ENCODE data around the gene PRDM15. TPM values are rescaled to one million over a fixed set of nuclear protein-coding genes. Genes with fewer than 3 reads are reported as not detected.
A peak's percentile ranks its signal among the peaks of the same experiment; 100 is the strongest.

Gene PRDM15
- total RNA-seq, 6 experiments from 2014 or later, result 3.4 to 4.9 (median 4.0) TPM

DNA sequence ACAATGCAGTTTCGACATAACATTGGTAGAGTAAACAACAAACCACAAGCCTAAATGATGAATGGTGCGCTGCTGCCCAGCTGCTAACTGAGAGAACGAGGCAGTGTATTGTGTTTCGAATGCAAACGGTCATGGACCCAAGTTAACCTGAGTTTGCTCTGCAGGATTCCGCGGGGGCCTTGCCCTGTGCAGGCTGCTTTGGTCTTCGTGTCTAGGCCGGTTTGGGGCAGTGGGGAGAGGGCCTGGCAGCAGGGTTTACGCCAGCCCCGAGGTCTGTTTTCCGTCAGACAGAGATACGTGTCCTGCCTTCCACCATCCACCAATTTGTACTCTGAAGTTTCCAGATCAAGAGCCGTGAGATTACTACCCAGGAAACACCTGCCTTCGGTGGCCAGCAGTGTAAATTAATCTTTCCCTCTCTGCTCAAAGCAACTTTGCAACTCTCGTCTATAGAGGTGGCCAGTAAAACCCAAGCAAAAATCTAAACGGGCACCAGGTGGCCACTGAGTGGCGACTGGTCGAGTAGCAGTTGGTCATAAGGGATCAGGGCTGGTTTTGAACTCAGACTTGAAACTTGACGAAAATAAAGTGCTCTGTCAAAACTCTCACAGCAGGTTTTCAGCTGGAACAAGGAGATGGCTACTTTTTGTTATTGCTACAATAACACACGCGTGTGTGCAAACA is 6.3 kb upstream of the PRDM15 start:
- peaks cover 3% of the 10 kb centered on the region for H3K27me3 Mint-ChIP-seq (ENCODE audit: insufficient read depth)
- no peaks in the 10 kb centered on the region for H3K36me3 Mint-ChIP-seq (ENCODE audit: low read depth)
- H3K4me1 Mint-ChIP-seq (ENCODE audit: low read depth), result no peaks in the 10 kb centered on the region
- no peak overlapping the region for H3K27ac Mint-ChIP-seq
- DNase-seq, result no peak
- H3K4me3 Mint-ChIP-seq, result no peak overlapping the region
- no peaks in the 10 kb centered on the region for H3K9me3 Mint-ChIP-seq
- TF ChIP-seq, protein P1, sequence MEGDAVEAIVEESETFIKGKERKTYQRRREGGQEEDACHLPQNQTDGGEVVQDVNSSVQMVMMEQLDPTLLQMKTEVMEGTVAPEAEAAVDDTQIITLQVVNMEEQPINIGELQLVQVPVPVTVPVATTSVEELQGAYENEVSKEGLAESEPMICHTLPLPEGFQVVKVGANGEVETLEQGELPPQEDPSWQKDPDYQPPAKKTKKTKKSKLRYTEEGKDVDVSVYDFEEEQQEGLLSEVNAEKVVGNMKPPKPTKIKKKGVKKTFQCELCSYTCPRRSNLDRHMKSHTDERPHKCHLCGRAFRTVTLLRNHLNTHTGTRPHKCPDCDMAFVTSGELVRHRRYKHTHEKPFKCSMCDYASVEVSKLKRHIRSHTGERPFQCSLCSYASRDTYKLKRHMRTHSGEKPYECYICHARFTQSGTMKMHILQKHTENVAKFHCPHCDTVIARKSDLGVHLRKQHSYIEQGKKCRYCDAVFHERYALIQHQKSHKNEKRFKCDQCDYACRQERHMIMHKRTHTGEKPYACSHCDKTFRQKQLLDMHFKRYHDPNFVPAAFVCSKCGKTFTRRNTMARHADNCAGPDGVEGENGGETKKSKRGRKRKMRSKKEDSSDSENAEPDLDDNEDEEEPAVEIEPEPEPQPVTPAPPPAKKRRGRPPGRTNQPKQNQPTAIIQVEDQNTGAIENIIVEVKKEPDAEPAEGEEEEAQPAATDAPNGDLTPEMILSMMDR (IDR thresholded peaks at IDR 0.05), result no peak

- Mint-ChIP-seq H3K36me3 (ENCODE audit: low read depth) (no peaks in the 10 kb centered on the region), H3K4me1 (ENCODE audit: low read depth) (peaks cover 6% of the 10 kb centered on the region), H3K27me3 (ENCODE audit: insufficient read depth) (peaks cover 3% of the 10 kb centered on the region), H3K27ac (no peak overlapping the region), H3K4me3 (no peak overlapping the region), H3K9me3 (no peaks in the 10 kb centered on the region)
- TF ChIP-seq, protein P1 (IDR thresholded peaks at IDR 0.05), result no peak
- DNase-seq, result no peak
Observed at GRCh38 chr21:41884501-41885030, 5.4 kb upstream of the PRDM15 start.

DNA sequence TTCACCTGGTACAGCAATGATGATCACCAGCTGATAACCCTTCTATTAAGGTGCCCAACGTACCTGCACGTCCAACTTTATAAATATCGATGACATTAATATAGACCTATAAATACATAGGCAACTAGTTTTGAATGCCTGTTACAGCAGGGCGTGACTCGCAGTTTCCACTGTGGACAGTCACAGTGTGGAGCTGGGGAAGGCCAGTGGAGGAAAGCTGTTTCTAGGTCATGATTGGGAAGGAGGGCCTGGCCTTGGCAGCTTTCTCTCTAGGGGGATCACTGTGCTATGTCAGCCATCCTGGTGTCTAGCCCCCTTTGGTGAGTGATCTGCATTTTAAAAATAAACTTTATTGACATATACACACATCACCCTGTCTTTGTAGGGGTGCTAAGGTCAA is 4.4 kb upstream of the PRDM15 start:
- no peak overlapping the region for H3K4me3 Mint-ChIP-seq
- peaks cover 6% of the 10 kb centered on the region for H3K4me1 Mint-ChIP-seq (ENCODE audit: low read depth)
- TF ChIP-seq, protein P1 (IDR thresholded peaks at IDR 0.05), result no peak
- DNase-seq, result no peak
- H3K27ac Mint-ChIP-seq, result no peak overlapping the region
- no peaks in the 10 kb centered on the region for H3K36me3 Mint-ChIP-seq (ENCODE audit: low read depth)
- no peaks in the 10 kb centered on the region for H3K9me3 Mint-ChIP-seq
- H3K27me3 Mint-ChIP-seq (ENCODE audit: insufficient read depth), result peaks cover 3% of the 10 kb centered on the region

- peaks cover 20% of the 10 kb centered on the region for H3K4me1 Mint-ChIP-seq (ENCODE audit: low read depth)
- no peak for DNase-seq
- peak overlapping the region; percentile 52; the same call in 1 of the 2 replicates for H3K27ac Mint-ChIP-seq
- H3K4me3 Mint-ChIP-seq, result no peak overlapping the region
- TF ChIP-seq, protein P1 (IDR thresholded peaks at IDR 0.05), result no peak
- no peaks in the 10 kb centered on the region for H3K9me3 Mint-ChIP-seq
- peaks cover 3% of the 10 kb centered on the region for H3K27me3 Mint-ChIP-seq (ENCODE audit: insufficient read depth)
- H3K36me3 Mint-ChIP-seq (ENCODE audit: low read depth), result no peaks in the 10 kb centered on the region
Observed at GRCh38 chr21:41881051-41881450, 1.9 kb upstream of the PRDM15 start.

- peaks cover 20% of the 10 kb centered on the region for H3K4me1 Mint-ChIP-seq (ENCODE audit: low read depth)
- H3K27me3 Mint-ChIP-seq (ENCODE audit: insufficient read depth), result peaks cover 3% of the 10 kb centered on the region
- H3K9me3 Mint-ChIP-seq, result no peaks in the 10 kb centered on the region
- H3K27ac Mint-ChIP-seq, result peak overlapping the region; percentile 93
- TF ChIP-seq, protein P1 (IDR thresholded peaks at IDR 0.05), result no peak
- H3K36me3 Mint-ChIP-seq (ENCODE audit: low read depth), result no peaks in the 10 kb centered on the region
- peak overlapping the region; percentile 88 for H3K4me3 Mint-ChIP-seq
- DNase-seq, result no peak
Observed at GRCh38 chr21:41880153-41880552, 1.0 kb upstream of the PRDM15 start.

All from HFFc6 (cell line).